Heart right ventricle (tissue), 16 donors: ENCODE measurements around the gene CRTC1. TPM values are rescaled to one million over a fixed set of nuclear protein-coding genes. Genes with fewer than 3 reads are reported as not detected.

Experiments
- ATAC-seq, 8 donors: fragments of 200-7000 bp; cut with Tn5 transposase; one replicate each; pipeline ENCODE4 v1.9.1; 2020; ENCODE audit warnings: mild to moderate bottlenecking in 8 of 8, moderate library complexity in 8 of 8, moderate number of reproducible peaks in 1 of 8
- DNase-seq, 2 donors: peaks; one replicate each; pipeline ENCODE4 v3.0.0-alpha.2; 2020
- H3K27ac ChIP-seq, 10 donors: fragments of 200-600 bp; sonication (generic) in 2 of 10; one replicate each; pipeline versions ENCODE4 v1.5.0 to v1.8.0; 2020 to 2022; ENCODE audit warnings: mild to moderate bottlenecking in 3 of 10
- H3K27me3 ChIP-seq, 7 donors: fragments of 200-600 bp; one replicate each; pipeline ENCODE4 v1.8.0; 2021 to 2022; ENCODE audit warnings: mild to moderate bottlenecking in 2 of 7
- H3K36me3 ChIP-seq, 9 donors: fragments of 200-600 bp; sonication (generic) in 1 of 9; one replicate each; pipeline versions ENCODE4 v1.5.0 to v1.8.0; 2020 to 2022; ENCODE audit warnings: mild to moderate bottlenecking in 2 of 9
- H3K4me1 ChIP-seq, 9 donors: fragments of 200-600 bp; sonication (generic) in 1 of 9; one replicate each; pipeline versions ENCODE4 v1.5.0 to v1.8.0; 2020 to 2022; ENCODE audit warnings: mild to moderate bottlenecking in 4 of 9
- H3K4me3 ChIP-seq, 10 donors: fragments of 200-600 bp; sonication (generic) in 2 of 10; one replicate each; pipeline versions ENCODE4 v1.5.0 to v1.8.0; 2020 to 2022; ENCODE audit warnings: mild to moderate bottlenecking in 7 of 10, moderate library complexity in 2 of 10
- H3K9me3 ChIP-seq, 11 donors: fragments of 200-600 bp in 10 of 11; sonication (generic) in 2 of 11; one replicate each; pipeline versions ENCODE4 v1.5.0 to v1.8.0; 2013 to 2022; ENCODE audit warnings: mild to moderate bottlenecking in 2 of 11, control low read depth in 1 of 11, moderate library complexity in 1 of 11
- CTCF ChIP-seq, 9 donors: fragments of 200-600 bp; sonication (generic) in 2 of 9; IDR thresholded peaks; one replicate each; pipeline versions ENCODE4 v1.5.0 to v1.8.0; 2021 to 2022; ENCODE audit warnings: antibody characterized with exemption in 9 of 9, mild to moderate bottlenecking in 5 of 9, moderate library complexity in 1 of 9
- WGBS, 2 donors: extraction: QIAGEN DNeasy Blood & Tissue Kit; methylation state at CpG; one replicate each; pipeline ENCODE4 v1.1.7; 2013; ENCODE audit warnings: inconsistent platforms in 1 of 2; 5-methylcytosine and 5-hydroxymethylcytosine counted together
- intact Hi-C, 10 donors: fragments of 100-400 bp; cut with DNase I; formaldehyde crosslinking; loops; one replicate each; pipeline versions ENCODE4 v1.11.1 to v1.14.2; 2022
- polyA plus RNA-seq, 2 donors: library from polyadenylated mRNA; stranded (reverse); fragments of 200-250 nt; gene quantifications; one replicate each; pipeline ENCODE4 v1.2.3, GENCODE V29; 2013
- total RNA-seq, 10 donors: library from RNA; stranded (reverse); fragmentation: NEBNext Ultra II Directional in 3 of 10; extraction: Animal tissue kit (Norgen Biotek cat#: 25700) in 3 of 10; gene quantifications; one replicate each; pipeline versions ENCODE4 v1.2.1 to v1.2.4, GENCODE V29; 2021 to 2023
- donor health status: Arrhythmogenic right ventricular cardiomyopathy.
- donor health status: ischemic (EF 13 %, LVEDD 7.1; RV severe dilation, severe dysfunction).
- donor health status: healthy with polysubstance abuse.
- donor health status: DM: no; HTN: yes; CAD: no.
- donor health status: DM: no; HTN: no; CAD: no.
- donor health status: ischemic (EF 25% LVEDD 6.9; RV normal size, moderate dysfunction).
- donor health status: ischemic (EF 25% LVEDD 5.7; RV mildly dilated, moderate dysfunction).
- donor health status: healthy.
- donor health status: DM: yes; HTN: yes; CAD: no.
- donor health status: Ischemic cardiomyopathy.
- donor health status: ischemic (EF 35%, LVEDD 5.7; RV mildly dilated, moderate dysfunction).
- donor health status: nonischemic (EF 11% LVEDD 7.7; RV severe dilation, severe dysfunction).
- donor health status: DM: yes; HTN: yes; CAD: no.
- donor health status: PGD.
- donor health status: ischemic (EF 29% LVEDD 5.4; RV normal size, mild dysfunction).
- donor health status: nonischemic (EF 23%, LVEDD 6.1; RV moderate dilation, normal function).

CRTC1 gene
- total and polyA plus RNA-seq, 12 donors: 3.2 to 11.8 (median 9.1) TPM

DNA sequence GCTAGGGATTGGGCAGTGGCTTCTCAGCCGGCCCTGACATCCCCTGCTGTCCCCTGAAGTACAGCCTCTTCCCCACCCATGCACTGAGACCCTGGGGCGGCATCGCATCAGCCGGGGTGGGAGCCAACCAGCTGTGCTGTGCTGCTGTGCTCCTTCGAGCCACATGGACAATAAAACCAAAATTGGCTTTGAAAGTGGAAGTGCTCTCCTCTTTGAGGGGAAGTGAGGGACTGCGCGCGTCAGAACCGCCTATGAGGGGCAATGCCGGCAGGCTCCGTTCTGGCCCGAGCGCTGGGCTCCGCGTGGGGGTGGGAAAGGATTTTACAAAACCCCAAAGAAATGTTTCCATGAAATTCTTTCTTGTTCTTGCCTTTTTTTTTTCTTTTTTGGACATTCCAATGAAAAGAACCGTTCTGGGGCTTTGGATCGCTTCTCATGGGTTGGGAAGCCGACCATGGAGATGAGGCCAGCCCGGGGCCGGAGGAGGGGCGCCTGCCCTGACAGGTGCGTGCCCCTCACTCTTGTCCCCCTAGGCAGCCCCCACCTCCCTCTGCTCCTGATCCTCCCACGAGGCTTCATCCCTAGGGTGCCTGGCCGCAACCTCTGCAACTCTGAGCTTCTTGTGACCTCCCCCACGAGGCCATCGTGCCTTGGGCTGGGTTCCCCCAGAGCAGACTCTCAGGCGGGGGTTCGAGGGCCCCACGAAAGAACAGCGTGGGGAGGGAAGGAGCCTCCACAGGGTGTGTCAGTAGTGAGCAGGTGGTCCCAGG is 24.0 kb upstream of the CRTC1 start:
- Histone ChIP-seq H3K36me3 (peaks cover 0 to 5% (median 0%) of the 10 kb centered on the region in 9 donors), H3K4me1 (peaks cover 17 to 51% (median 46%) of the 10 kb centered on the region in 9 donors), H3K27me3 (no peaks in the 10 kb centered on the region), H3K4me3 (peak overlapping the region in 7 of 10 donors; percentile 3 to 37 (median 20)), H3K27ac (peak overlapping the region; percentile 57 to 90 (median 86)), H3K9me3 (no peaks in the 10 kb centered on the region)
- DNase-seq: peak; percentile 66 to 67
- 51 to 64% methylated on average over 30 of the region's 30 CpGs for WGBS, 2 donors
- intact Hi-C loops: loop anchor here in 2 of 10 donors (5.0 to 10.0 kb wide), 2 partner anchors 52 to 215 kb away; partner anchors contain the start of gene CRLF1 (in 1 of the 2)
- TF ChIP-seq CTCF (IDR thresholded peaks at IDR 0.05): no peak
- peak; percentile 29 to 66 (median 60) for ATAC-seq

DNA sequence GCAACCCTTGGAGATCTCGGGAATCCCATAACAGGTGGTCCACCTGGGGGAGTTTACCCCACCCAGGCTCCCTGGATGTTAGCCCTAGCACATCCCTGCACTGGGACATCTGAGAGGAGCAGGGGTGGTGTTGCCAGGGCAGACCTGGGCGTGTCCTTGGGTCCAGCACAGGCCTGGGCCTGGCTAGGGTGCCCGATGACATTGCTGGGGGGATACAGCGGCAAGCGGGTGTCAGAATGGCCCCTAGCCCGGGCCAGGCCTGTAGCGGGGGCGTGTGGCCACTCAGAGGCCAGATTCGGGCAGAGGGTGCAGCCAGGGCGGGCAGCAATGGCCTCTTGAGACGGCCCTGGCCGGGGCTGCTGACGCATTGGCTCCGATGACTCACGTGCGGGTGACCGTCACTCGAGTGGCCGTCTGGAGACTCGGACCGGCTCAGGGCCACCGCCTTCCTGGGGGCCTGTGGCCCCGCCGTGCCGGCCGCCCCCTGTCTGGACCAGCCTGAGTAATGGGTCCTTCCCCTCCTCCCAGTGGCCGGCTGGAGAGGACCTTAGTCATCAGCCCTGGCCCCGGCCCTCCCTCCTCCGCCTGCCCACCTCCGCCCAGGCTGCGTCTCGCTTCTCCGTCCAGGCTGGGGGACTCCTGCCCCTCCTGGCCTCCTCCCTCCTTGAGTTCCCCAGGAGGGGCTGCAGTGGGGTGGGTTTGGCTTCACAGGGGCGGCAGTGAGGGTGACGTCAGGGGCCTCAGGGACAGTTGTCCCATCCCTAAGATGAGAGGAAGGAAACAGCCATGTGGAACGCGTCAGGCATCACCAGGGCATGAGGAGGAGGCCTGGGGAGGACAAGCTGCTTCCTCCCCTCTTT is 23.2 kb upstream of the CRTC1 start:
- Histone ChIP-seq H3K4me3 (peak overlapping the region in 7 of 10 donors; percentile 3 to 37 (median 20)), H3K4me1 (peaks cover 17 to 51% (median 46%) of the 10 kb centered on the region in 9 donors), H3K27ac (peak overlapping the region; percentile 57 to 90 (median 86)), H3K9me3 (no peaks in the 10 kb centered on the region), H3K36me3 (peaks cover 0 to 13% (median 0%) of the 10 kb centered on the region in 9 donors), H3K27me3 (no peaks in the 10 kb centered on the region)
- peak; percentile 69 to 80 for DNase-seq
- intact Hi-C loops: no loop called here
- no peak for TF ChIP-seq CTCF (IDR thresholded peaks at IDR 0.05)
- WGBS, 2 donors: 67 to 76% methylated on average over 35 to 37 of the region's 37 CpGs
- ATAC-seq: peak; percentile 45 to 75 (median 64)

GRCh38 chr19:18660939-18661670 is 22.4 kb upstream of the CRTC1 start:
- ATAC-seq: no peak
- peak overlapping the region; percentile 57 to 90 (median 86) for H3K27ac ChIP-seq
- WGBS, 2 donors: 85 to 86% methylated on average over 10 of the region's 10 CpGs
- peaks cover 17 to 56% (median 46%) of the 10 kb centered on the region in 9 donors for H3K4me1 ChIP-seq
- H3K4me3 ChIP-seq: peak overlapping the region in 1 of 10 donors; percentile 18
- H3K27me3 ChIP-seq: no peaks in the 10 kb centered on the region
- H3K9me3 ChIP-seq: no peaks in the 10 kb centered on the region
- intact Hi-C loops: no loop called here
- TF ChIP-seq CTCF (IDR thresholded peaks at IDR 0.05): no peak
- no peak for DNase-seq
- H3K36me3 ChIP-seq: peaks cover 0 to 21% (median 0%) of the 10 kb centered on the region in 9 donors
